ENCODE measurements around the gene SLC6A13.

DNA sequence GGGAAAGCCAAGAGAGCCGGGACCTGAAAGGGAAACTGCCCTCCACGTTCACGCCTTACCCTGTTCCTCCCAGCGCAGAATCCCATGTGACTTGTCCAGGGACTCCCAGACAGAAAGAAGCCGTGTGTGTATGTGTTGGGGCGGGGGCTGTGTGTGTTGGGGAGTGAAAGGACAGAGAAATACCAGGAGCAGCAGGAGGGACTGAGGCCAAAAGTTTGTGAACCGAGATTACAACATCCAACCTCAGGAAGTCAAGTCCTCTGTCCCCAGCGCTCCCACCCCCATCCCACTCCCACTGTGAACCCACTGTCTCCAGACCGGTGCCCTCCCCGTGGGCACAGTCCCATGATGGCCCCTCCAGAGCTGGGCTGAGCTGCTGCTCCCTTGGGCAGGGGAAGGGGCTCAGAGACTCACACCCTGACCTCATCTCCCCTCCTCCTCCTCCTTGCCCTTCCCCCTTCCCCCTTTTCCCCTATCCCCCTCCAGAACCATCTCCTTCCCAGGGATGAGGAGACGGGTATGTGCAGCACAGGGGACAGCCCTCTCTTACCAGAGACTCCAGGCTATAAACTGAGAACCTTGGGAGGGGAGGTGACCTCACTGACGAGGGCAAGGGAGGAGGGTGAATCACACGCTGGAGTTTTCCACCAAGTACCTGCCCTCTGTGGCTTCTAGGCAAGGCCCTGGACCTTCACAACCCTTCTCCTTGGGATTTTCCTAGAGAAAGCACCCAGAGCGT is 48.5 kb downstream of the SLC6A13 start, which contains the start of gene SLC6A12:
- TF ChIP-seq GABPA (IDR thresholded peaks at IDR 0.05; ENCODE audit: low read depth, low read length) (no peak), GABPA (CRISPR knock-in tag; IDR thresholded peaks at IDR 0.05; ENCODE audit: low read depth) (no peak), CREB1 (IDR thresholded peaks at IDR 0.05) (no peak), CREB1 (CRISPR knock-in tag; IDR thresholded peaks at IDR 0.05) (no peak), SP1 (IDR thresholded peaks at IDR 0.05) (no peak), SP1 (CRISPR knock-in tag; IDR thresholded peaks at IDR 0.05) (no peak), RFX1 (IDR thresholded peaks at IDR 0.05) (no peak), ZNF121 (CRISPR knock-in tag; IDR thresholded peaks at IDR 0.05) (no peak), EZH2 (conservative IDR thresholded peaks at IDR 0.05; ENCODE audit: low read depth, low read length) (no peak), RORA (CRISPR knock-in tag; IDR thresholded peaks at IDR 0.05) (no peak)
- TF ChIP-seq, protein P1, sequence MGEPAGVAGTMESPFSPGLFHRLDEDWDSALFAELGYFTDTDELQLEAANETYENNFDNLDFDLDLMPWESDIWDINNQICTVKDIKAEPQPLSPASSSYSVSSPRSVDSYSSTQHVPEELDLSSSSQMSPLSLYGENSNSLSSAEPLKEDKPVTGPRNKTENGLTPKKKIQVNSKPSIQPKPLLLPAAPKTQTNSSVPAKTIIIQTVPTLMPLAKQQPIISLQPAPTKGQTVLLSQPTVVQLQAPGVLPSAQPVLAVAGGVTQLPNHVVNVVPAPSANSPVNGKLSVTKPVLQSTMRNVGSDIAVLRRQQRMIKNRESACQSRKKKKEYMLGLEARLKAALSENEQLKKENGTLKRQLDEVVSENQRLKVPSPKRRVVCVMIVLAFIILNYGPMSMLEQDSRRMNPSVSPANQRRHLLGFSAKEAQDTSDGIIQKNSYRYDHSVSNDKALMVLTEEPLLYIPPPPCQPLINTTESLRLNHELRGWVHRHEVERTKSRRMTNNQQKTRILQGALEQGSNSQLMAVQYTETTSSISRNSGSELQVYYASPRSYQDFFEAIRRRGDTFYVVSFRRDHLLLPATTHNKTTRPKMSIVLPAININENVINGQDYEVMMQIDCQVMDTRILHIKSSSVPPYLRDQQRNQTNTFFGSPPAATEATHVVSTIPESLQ (CRISPR knock-in tag; conservative IDR thresholded peaks at IDR 0.05) = no peak
- TF ChIP-seq, protein P2, sequence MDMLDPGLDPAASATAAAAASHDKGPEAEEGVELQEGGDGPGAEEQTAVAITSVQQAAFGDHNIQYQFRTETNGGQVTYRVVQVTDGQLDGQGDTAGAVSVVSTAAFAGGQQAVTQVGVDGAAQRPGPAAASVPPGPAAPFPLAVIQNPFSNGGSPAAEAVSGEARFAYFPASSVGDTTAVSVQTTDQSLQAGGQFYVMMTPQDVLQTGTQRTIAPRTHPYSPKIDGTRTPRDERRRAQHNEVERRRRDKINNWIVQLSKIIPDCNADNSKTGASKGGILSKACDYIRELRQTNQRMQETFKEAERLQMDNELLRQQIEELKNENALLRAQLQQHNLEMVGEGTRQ (IDR thresholded peaks at IDR 0.05; ENCODE audit: low read depth, low read length) = no peak
- TF ChIP-seq, protein P2 (CRISPR knock-in tag; IDR thresholded peaks at IDR 0.05; ENCODE audit: borderline replicate concordance) = no peak
- TF ChIP-seq, protein P3, sequence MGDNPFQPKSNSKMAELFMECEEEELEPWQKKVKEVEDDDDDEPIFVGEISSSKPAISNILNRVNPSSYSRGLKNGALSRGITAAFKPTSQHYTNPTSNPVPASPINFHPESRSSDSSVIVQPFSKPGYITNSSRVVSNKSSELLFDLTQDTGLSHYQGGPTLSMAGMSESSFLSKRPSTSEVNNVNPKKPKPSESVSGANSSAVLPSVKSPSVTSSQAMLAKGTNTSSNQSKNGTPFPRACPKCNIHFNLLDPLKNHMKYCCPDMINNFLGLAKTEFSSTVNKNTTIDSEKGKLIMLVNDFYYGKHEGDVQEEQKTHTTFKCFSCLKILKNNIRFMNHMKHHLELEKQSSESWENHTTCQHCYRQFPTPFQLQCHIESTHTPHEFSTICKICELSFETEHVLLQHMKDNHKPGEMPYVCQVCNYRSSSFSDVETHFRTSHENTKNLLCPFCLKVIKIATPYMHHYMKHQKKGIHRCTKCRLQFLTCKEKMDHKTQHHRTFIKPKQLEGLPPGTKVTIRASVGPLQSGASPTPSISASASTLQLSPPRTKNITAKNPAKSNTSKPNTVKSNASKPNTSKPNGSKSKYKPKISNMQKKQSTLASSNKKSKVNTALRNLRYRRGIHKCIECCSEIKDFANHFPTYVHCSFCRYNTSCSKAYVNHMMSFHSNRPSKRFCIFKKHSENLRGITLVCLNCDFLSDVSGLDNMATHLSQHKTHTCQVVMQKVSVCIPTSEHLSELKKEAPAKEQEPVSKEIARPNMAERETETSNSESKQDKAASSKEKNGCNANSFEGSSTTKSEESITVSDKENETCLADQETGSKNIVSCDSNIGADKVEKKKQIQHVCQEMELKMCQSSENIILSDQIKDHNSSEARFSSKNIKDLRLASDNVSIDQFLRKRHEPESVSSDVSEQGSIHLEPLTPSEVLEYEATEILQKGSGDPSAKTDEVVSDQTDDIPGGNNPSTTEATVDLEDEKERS (CRISPR knock-in tag; IDR thresholded peaks at IDR 0.05) = no peak
